Measurements from ENCODE around the gene ZNF483. TPM values are rescaled to one million over a fixed set of nuclear protein-coding genes. Genes with fewer than 3 reads are reported as not detected.

The ZNF483 gene
- total RNA-seq, 2 experiments from 2014 or later = 0.06 to 3.2 TPM

DNA sequence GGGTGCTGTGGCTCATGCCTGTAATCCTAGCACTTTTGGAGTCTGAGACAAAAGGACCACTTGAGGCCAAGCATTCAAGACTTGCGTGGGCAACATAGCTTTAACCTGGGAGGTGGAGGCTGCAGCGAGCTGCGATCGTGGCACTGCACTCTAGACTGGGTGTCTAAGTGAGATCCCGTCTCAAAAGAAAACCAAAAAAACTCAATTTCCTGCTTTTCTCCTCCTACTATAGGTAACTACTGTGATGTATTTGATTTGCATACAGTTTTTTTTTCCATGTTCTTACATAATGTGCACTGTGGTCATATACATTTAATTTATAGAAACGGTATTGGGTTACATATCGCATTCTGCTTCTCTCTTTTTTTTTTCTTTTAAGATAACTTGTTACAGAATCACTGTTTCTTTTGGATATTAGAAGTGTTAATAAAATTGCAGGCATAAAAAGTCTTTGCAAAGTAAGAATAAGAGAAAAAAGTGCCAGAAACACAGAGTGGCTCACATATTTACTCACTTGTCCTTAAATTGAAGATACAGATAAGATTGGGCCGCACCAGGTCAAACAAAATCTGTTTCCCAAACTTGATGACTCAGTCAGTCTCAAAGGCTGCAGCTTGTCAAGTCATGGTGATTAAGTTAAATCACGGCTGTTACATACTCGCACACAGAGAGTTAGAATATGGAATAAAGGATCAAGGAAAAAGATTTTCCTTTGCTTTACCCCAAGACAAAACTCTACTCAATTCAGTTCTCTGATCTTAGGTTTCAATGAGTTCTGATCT, 76.4 kb downstream of the ZNF483 start:
- intact Hi-C loops (cut with micrococcal nuclease; ENCODE audit: unreplicated experiment) = no loop called here
- Histone ChIP-seq H3K4me2 (ENCODE audit: low read length) (no peak overlapping the region), H3K9me3 (ENCODE audit: low read length) (no peaks in the 10 kb centered on the region), H3K36me3 (ENCODE audit: insufficient read depth, low read length) (no peaks in the 10 kb centered on the region), H4K20me1 (ENCODE audit: insufficient read depth, low read length) (no peaks in the 10 kb centered on the region), H2AFZ (ENCODE audit: low read length) (no peak overlapping the region), H3K27ac (ENCODE audit: low read depth, low read length, poor library complexity, severe bottlenecking) (no peak overlapping the region), H3K4me3 (ENCODE audit: low read depth, low read length, poor library complexity, severe bottlenecking) (no peak overlapping the region), H3K4me1 (ENCODE audit: insufficient read depth, low read length, poor library complexity, severe bottlenecking) (peaks cover 4% of the 10 kb centered on the region), H3K79me2 (ENCODE audit: insufficient read depth, low read depth, low read length) (no peaks in the 10 kb centered on the region), H3K9me2 (ENCODE audit: insufficient read depth, low read length) (no peaks in the 10 kb centered on the region)
- TF ChIP-seq, protein P1, sequence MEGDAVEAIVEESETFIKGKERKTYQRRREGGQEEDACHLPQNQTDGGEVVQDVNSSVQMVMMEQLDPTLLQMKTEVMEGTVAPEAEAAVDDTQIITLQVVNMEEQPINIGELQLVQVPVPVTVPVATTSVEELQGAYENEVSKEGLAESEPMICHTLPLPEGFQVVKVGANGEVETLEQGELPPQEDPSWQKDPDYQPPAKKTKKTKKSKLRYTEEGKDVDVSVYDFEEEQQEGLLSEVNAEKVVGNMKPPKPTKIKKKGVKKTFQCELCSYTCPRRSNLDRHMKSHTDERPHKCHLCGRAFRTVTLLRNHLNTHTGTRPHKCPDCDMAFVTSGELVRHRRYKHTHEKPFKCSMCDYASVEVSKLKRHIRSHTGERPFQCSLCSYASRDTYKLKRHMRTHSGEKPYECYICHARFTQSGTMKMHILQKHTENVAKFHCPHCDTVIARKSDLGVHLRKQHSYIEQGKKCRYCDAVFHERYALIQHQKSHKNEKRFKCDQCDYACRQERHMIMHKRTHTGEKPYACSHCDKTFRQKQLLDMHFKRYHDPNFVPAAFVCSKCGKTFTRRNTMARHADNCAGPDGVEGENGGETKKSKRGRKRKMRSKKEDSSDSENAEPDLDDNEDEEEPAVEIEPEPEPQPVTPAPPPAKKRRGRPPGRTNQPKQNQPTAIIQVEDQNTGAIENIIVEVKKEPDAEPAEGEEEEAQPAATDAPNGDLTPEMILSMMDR (conservative IDR thresholded peaks at IDR 0.05; ENCODE audit: low read length) = no peak
- TF ChIP-seq EZH2phosphoT487 (IDR thresholded peaks at IDR 0.05; ENCODE audit: borderline replicate concordance, low read depth, low read length) = no peak
- no peak for DNase-seq (ENCODE audit: low spot score)
- CTCF ChIA-PET (ENCODE audit: unreplicated experiment) = no interaction called here
- no TSS peak for BruUV-seq (replicated peaks)
- POLR2A ChIA-PET = no interaction called here

DNA sequence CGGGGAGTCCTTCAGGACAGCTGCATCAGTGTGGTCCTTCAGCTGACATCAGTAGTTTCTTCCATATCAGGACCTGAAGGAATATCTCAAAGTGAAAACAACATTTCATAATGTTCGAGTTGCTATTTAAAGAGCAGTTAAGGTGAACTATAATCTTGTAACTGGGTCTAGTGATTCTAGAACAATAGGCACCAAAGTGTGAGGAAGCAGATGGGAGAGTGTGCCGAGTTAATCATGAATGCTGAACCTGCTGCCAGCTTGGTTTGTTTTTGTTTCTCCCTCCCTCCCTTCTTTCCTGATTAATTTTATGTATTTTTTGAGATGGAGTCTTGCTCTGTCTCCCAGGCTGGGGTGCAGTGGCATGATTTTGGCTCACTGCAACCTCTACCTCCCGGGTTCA, 78.1 kb downstream of the ZNF483 start:
- H3K4me2 ChIP-seq (ENCODE audit: low read length) = no peak overlapping the region
- no peak overlapping the region for H3K27ac ChIP-seq (ENCODE audit: low read depth, low read length, poor library complexity, severe bottlenecking)
- POLR2A ChIA-PET = no interaction called here
- intact Hi-C loops (cut with micrococcal nuclease; ENCODE audit: unreplicated experiment) = no loop called here
- TF ChIP-seq EZH2phosphoT487 (IDR thresholded peaks at IDR 0.05; ENCODE audit: borderline replicate concordance, low read depth, low read length) = no peak
- TF ChIP-seq, protein P1 (conservative IDR thresholded peaks at IDR 0.05; ENCODE audit: low read length) = no peak
- no peaks in the 10 kb centered on the region for H3K9me3 ChIP-seq (ENCODE audit: low read length)
- DNase-seq (ENCODE audit: low spot score) = no peak
- no peak overlapping the region for H3K4me3 ChIP-seq (ENCODE audit: low read depth, low read length, poor library complexity, severe bottlenecking)
- CTCF ChIA-PET (ENCODE audit: unreplicated experiment) = no interaction called here
- no peaks in the 10 kb centered on the region for H3K9me2 ChIP-seq (ENCODE audit: insufficient read depth, low read length)
- no peaks in the 10 kb centered on the region for H3K79me2 ChIP-seq (ENCODE audit: insufficient read depth, low read depth, low read length)
- BruUV-seq (replicated peaks) = no TSS peak
- H4K20me1 ChIP-seq (ENCODE audit: insufficient read depth, low read length) = no peaks in the 10 kb centered on the region
- peaks cover 3% of the 10 kb centered on the region for H3K4me1 ChIP-seq (ENCODE audit: insufficient read depth, low read length, poor library complexity, severe bottlenecking)
- H2AFZ ChIP-seq (ENCODE audit: low read length) = no peak overlapping the region
- H3K36me3 ChIP-seq (ENCODE audit: insufficient read depth, low read length) = no peaks in the 10 kb centered on the region

DNA sequence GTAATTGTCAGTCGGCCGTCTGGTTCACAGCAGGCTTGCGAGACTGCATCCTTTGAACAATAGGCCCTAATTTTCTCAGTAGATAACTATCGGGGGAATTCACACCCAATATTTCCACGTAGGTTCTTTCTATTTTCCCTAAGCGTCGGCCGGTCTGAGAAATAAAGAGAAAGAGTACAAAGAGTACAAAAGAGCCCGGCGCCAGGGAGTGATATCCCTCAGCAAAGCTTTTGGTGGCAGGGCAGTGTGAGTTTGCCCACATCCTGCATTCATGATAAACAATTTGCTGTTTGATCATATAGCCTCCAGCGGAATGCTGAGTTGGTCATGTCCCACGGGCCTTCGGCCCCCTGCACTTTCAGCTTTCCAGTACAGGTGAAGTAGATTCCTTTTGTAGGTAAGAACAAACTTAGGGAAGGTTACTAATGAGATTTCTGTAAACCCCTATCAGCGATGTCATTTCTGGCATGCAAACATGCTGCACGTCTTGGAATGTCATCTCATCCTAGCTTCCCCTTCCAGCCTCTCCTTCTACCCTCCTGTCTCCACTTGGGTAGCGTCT, 79.2 kb downstream of the ZNF483 start:
- no peak for DNase-seq (ENCODE audit: low spot score)
- Histone ChIP-seq H3K9me2 (ENCODE audit: insufficient read depth, low read length) (no peaks in the 10 kb centered on the region), H3K9me3 (ENCODE audit: low read length) (no peaks in the 10 kb centered on the region), H4K20me1 (ENCODE audit: insufficient read depth, low read length) (no peaks in the 10 kb centered on the region), H3K4me3 (ENCODE audit: low read depth, low read length, poor library complexity, severe bottlenecking) (no peak overlapping the region), H2AFZ (ENCODE audit: low read length) (no peak overlapping the region), H3K36me3 (ENCODE audit: insufficient read depth, low read length) (no peaks in the 10 kb centered on the region), H3K79me2 (ENCODE audit: insufficient read depth, low read depth, low read length) (no peaks in the 10 kb centered on the region), H3K4me2 (ENCODE audit: low read length) (no peak overlapping the region), H3K4me1 (ENCODE audit: insufficient read depth, low read length, poor library complexity, severe bottlenecking) (no peaks in the 10 kb centered on the region), H3K27ac (ENCODE audit: low read depth, low read length, poor library complexity, severe bottlenecking) (no peak overlapping the region)
- BruUV-seq (replicated peaks) = no TSS peak
- POLR2A ChIA-PET = interaction anchor here (0.6 kb wide), 1 partner anchor 280 kb away, joined by 3 read pairs; no protein-coding TSS in a partner anchor
- CTCF ChIA-PET (ENCODE audit: unreplicated experiment) = no interaction called here
- TF ChIP-seq EZH2phosphoT487 (IDR thresholded peaks at IDR 0.05; ENCODE audit: borderline replicate concordance, low read depth, low read length) = no peak
- TF ChIP-seq, protein P1 (conservative IDR thresholded peaks at IDR 0.05; ENCODE audit: low read length) = no peak
- intact Hi-C loops (cut with micrococcal nuclease; ENCODE audit: unreplicated experiment) = no loop called here

All from OCI-LY7 (cell line).